ENCODE data around the gene FAM200B. TPM values are rescaled to one million over a fixed set of nuclear protein-coding genes. Genes with fewer than 3 reads are reported as not detected.

FAM200B gene
- total and polyA plus RNA-seq, 2 of the 4 experiments (the other 2 are of a cell fraction) = 16.7 to 18.5 TPM

DNA sequence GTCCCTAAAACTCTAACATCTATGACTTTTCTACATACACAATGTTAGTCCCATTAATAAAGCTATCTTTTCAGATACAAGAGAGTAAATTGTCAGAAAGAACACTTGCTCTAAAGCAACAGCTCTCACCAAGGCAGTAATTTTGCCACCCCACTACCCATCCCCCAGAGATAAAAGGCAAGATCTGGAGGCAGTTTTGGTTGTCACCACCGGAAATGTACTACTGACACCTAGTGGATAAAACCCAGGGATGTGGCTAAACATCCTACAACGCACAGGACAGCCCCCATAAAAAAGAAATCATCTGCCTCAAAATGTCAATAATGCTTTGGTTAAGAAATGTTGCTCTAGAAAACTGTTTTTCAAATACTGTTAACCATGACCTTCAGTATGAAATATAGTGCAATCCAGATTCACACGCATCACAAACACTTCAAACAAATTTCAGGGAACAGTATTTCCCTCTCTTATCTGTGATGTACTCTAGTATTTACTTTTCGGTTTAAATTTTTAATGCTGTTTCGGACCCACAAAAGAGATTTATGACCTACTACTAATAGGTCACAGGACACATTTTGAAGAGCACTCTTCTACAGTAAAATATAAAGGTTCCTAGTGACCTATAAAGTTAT is 31.6 kb upstream of the FAM200B start:
- Histone ChIP-seq H3K36me3 (ENCODE audit: control insufficient read depth, insufficient read depth, low read length) (no peaks in the 10 kb centered on the region), H2AK5ac (ENCODE audit: low read depth, low read length) (no peak overlapping the region), H3K4me3 (ENCODE audit: insufficient read depth, low read depth, low read length) (no peak overlapping the region), H3K79me1 (ENCODE audit: low read depth in 1 of 2, low read length in 2 of 2) (peaks cover 3 to 32% of the 10 kb centered on the region in 2 experiments; a peak in 3 of 4 replicates), H3K9me1 (ENCODE audit: insufficient read depth, low read length) (no peaks in the 10 kb centered on the region), H3K9me3 (ENCODE audit: control insufficient read depth, insufficient read depth, low read length) (no peaks in the 10 kb centered on the region), H4K8ac (ENCODE audit: low read depth in 2 of 2, low read length in 2 of 2) (no peak overlapping the region), H2AFZ (replicated peaks; ENCODE audit: low read length, poor library complexity) (no peak overlapping the region), H3K23ac (ENCODE audit: low read depth, low read length) (no peak overlapping the region), H3K56ac (ENCODE audit: extremely low read depth, insufficient read depth, low read length) (no peak overlapping the region), H3K4me2 (ENCODE audit: low read depth, low read length) (peak overlapping the region; percentile 72; the same call in 1 of the 2 replicates), H3K14ac (replicated peaks; ENCODE audit: low read depth, low read length) (no peak overlapping the region), H2BK120ac (ENCODE audit: low read depth, low read length) (no peak overlapping the region), H3K4ac (ENCODE audit: low read depth, low read length) (no peak overlapping the region), H4K91ac (ENCODE audit: insufficient read depth, low read depth, low read length) (no peak overlapping the region), H3K18ac (ENCODE audit: low read depth, low read length) (no peak overlapping the region), H2BK20ac (ENCODE audit: low read depth, low read length) (no peak overlapping the region), H2AK9ac (replicated peaks; ENCODE audit: low read depth, low read length, poor library complexity) (no peak overlapping the region), H3K27ac (ENCODE audit: insufficient read depth, low read length) (no peak overlapping the region), H3K4me1 (ENCODE audit: control insufficient read depth, insufficient read depth, low read length) (no peaks in the 10 kb centered on the region; the same call in 1 of the 2 replicates), H4K5ac (ENCODE audit: low read depth, low read length) (no peak overlapping the region), H2BK15ac (ENCODE audit: low read depth, low read length) (no peak overlapping the region), H2BK5ac (ENCODE audit: low read depth, low read length, poor library complexity, severe bottlenecking) (peak overlapping the region; percentile 7), H3K27me3 (ENCODE audit: control insufficient read depth, insufficient read depth, low read length) (no peaks in the 10 kb centered on the region), H3K9ac (ENCODE audit: low read depth, low read length) (no peak overlapping the region), H4K20me1 (ENCODE audit: insufficient read depth, low read length) (peaks cover 41% of the 10 kb centered on the region; the same call in 1 of the 2 replicates)
- peak; percentile 63 for DNase-seq
- CTCF ChIA-PET = interaction anchor here (0.7 to 0.9 kb wide), 2 partner anchors 10 to 170 kb away, joined by 3 read pairs; no protein-coding TSS in a partner anchor
- TF ChIP-seq SMC3 (IDR thresholded peaks at IDR 0.05; ENCODE audit: low read depth, low read length) = peak; percentile 69
- TF ChIP-seq CEBPB (IDR thresholded peaks at IDR 0.05; ENCODE audit: low read depth, low read length) = no peak
- no peak for TF ChIP-seq MXI1 (IDR thresholded peaks at IDR 0.05; ENCODE audit: borderline replicate concordance, low read depth, low read length)
- no peak for TF ChIP-seq FOS (IDR thresholded peaks at IDR 0.05; ENCODE audit: low read depth, low read length)
- TF ChIP-seq CHD1 (IDR thresholded peaks at IDR 0.05; ENCODE audit: low read depth, low read length) = no peak
- TF ChIP-seq RAD21 (IDR thresholded peaks at IDR 0.05; ENCODE audit: low read length) = peak; percentile 76
- TF ChIP-seq MAZ (IDR thresholded peaks at IDR 0.05; ENCODE audit: borderline replicate concordance, low read depth, low read length) = no peak
- no peak for TF ChIP-seq NFE2L2 (IDR thresholded peaks at IDR 0.05; ENCODE audit: low read depth, low read length)
- no peak for TF ChIP-seq MAFK (IDR thresholded peaks at IDR 0.05; ENCODE audit: low read depth, low read length)
- TF ChIP-seq, protein P1, sequence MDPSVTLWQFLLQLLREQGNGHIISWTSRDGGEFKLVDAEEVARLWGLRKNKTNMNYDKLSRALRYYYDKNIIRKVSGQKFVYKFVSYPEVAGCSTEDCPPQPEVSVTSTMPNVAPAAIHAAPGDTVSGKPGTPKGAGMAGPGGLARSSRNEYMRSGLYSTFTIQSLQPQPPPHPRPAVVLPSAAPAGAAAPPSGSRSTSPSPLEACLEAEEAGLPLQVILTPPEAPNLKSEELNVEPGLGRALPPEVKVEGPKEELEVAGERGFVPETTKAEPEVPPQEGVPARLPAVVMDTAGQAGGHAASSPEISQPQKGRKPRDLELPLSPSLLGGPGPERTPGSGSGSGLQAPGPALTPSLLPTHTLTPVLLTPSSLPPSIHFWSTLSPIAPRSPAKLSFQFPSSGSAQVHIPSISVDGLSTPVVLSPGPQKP (IDR thresholded peaks at IDR 0.05; ENCODE audit: borderline replicate concordance, low read depth, low read length) = no peak
- TF ChIP-seq, protein P2, sequence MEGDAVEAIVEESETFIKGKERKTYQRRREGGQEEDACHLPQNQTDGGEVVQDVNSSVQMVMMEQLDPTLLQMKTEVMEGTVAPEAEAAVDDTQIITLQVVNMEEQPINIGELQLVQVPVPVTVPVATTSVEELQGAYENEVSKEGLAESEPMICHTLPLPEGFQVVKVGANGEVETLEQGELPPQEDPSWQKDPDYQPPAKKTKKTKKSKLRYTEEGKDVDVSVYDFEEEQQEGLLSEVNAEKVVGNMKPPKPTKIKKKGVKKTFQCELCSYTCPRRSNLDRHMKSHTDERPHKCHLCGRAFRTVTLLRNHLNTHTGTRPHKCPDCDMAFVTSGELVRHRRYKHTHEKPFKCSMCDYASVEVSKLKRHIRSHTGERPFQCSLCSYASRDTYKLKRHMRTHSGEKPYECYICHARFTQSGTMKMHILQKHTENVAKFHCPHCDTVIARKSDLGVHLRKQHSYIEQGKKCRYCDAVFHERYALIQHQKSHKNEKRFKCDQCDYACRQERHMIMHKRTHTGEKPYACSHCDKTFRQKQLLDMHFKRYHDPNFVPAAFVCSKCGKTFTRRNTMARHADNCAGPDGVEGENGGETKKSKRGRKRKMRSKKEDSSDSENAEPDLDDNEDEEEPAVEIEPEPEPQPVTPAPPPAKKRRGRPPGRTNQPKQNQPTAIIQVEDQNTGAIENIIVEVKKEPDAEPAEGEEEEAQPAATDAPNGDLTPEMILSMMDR (conservative IDR thresholded peaks at IDR 0.05; ENCODE audit: low read depth, low read length) = peak; percentile 75
- TF ChIP-seq, protein P3, sequence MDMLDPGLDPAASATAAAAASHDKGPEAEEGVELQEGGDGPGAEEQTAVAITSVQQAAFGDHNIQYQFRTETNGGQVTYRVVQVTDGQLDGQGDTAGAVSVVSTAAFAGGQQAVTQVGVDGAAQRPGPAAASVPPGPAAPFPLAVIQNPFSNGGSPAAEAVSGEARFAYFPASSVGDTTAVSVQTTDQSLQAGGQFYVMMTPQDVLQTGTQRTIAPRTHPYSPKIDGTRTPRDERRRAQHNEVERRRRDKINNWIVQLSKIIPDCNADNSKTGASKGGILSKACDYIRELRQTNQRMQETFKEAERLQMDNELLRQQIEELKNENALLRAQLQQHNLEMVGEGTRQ (IDR thresholded peaks at IDR 0.05; ENCODE audit: low read depth, low read length) = no peak
- no peak for TF ChIP-seq RCOR1 (IDR thresholded peaks at IDR 0.05; ENCODE audit: insufficient replicate concordance, low read length)
- intact Hi-C loops (cut with micrococcal nuclease) (loop anchor here (1.0 to 5.0 kb wide), 4 partner anchors 77 to 413 kb away; no protein-coding TSS in a partner anchor), dilution Hi-C loops (cut with HindIII; ENCODE audit: low sequenced_read_pairs, unreplicated experiment) (no loop called here), in situ Hi-C loops (cut with MboI; ENCODE audit: low sequenced_read_pairs) (no loop called here)
- BruUV-seq (replicated peaks) = no TSS peak
- WGBS, 2 experiments (ENCODE audit: extremely low coverage in 2 of 2, insufficient read length in 1 of 2) = no CpG with 5 or more reads among the region's 5 CpGs
- ATAC-seq (ENCODE audit: low read depth) = peak; percentile 25; the same call in 1 of the 2 replicates
- POLR2A ChIA-PET (ENCODE audit: unreplicated experiment) = no interaction called here

Measured in IMR-90 (cell line).